Subcutaneous adipose tissue (tissue), 4 donors: Measurements from ENCODE around the gene ZNF318. TPM values are rescaled to one million over a fixed set of nuclear protein-coding genes. Genes with fewer than 3 reads are reported as not detected.

ENCODE experiments used
- total RNA-seq, 4 donors: library from RNA; depleted of rRNA; stranded (reverse); fragments of >200 nt; gene quantifications; one replicate each; pipeline ENCODE4 v1.1.0, GENCODE V29; 2016
- TF ChIP-seq, protein P1 (sequence below): fragments of 450-650 bp; IDR thresholded peaks from one replicate; pipeline ENCODE4 v1.5.1; 2016; ENCODE audit warnings: low read depth, mild to moderate bottlenecking, control low read depth, antibody characterized with exemption, moderate library complexity

Gene ZNF318
- total RNA-seq, 4 donors from 2014 or later, result 16.1 to 18.9 (median 17.9) TPM

- TF ChIP-seq, protein P1, sequence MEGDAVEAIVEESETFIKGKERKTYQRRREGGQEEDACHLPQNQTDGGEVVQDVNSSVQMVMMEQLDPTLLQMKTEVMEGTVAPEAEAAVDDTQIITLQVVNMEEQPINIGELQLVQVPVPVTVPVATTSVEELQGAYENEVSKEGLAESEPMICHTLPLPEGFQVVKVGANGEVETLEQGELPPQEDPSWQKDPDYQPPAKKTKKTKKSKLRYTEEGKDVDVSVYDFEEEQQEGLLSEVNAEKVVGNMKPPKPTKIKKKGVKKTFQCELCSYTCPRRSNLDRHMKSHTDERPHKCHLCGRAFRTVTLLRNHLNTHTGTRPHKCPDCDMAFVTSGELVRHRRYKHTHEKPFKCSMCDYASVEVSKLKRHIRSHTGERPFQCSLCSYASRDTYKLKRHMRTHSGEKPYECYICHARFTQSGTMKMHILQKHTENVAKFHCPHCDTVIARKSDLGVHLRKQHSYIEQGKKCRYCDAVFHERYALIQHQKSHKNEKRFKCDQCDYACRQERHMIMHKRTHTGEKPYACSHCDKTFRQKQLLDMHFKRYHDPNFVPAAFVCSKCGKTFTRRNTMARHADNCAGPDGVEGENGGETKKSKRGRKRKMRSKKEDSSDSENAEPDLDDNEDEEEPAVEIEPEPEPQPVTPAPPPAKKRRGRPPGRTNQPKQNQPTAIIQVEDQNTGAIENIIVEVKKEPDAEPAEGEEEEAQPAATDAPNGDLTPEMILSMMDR, result no peak
Observed at GRCh38 chr6:43292763-43293318, 76.6 kb downstream of the ZNF318 start.

GRCh38 chr6:43292341-43292740, 77.1 kb downstream of the ZNF318 start:
- TF ChIP-seq, protein P1, result no peak

GRCh38 chr6:43291708-43292107, 77.7 kb downstream of the ZNF318 start:
- TF ChIP-seq, protein P1, result no peak

- TF ChIP-seq, protein P1, result no peak
Observed at GRCh38 chr6:43290905-43291355, 78.5 kb downstream of the ZNF318 start.

- TF ChIP-seq, protein P1, result no peak
Observed at GRCh38 chr6:43290339-43290904, 79.0 kb downstream of the ZNF318 start.

GRCh38 chr6:43287717-43288679, 81.4 kb downstream of the ZNF318 start:
- TF ChIP-seq, protein P1, result no peak

DNA sequence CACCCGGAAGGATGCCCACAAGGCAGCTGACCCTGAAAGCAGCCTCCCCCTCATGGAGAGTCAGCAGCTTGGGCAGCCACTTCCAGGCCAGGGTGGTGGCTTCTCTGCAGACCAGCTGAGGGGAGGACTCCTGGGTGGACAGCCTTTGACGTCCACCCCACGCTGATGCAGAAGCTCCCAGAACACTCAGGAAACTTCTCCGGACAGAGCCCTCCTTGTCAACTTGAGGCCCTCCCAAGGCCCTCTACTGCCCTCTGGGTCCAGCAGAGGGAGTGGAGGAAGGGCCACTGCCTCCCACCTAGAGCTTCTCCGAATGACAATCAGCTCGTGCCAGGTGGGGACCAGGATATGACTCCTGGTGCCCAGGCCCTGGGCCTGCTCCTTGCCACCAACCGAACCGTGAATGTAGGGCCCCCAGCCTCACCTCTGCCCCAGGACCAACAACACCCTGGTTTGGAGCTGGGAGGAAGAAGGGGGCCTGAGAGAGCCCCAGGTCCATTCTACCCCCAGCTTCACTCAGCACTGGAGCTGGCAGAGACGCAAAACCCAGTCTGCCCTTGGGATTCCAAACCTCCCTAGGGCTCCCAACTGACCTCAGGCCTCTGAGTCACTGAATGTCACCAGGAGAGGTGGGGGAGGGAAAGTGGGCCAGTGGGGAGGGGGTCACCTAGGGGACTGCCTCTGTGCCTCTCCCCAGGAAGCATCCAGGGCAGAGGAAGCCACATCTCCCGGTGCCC, 82.3 kb downstream of the ZNF318 start:
- TF ChIP-seq, protein P1, result no peak
